ENCODE results near the gene ZNF791. TPM values are rescaled to one million over a fixed set of nuclear protein-coding genes. Genes with fewer than 3 reads are reported as not detected.

Gene ZNF791
- total and polyA plus RNA-seq, 10 donors, result 6.8 to 64.9 (median 30.9) TPM

DNA sequence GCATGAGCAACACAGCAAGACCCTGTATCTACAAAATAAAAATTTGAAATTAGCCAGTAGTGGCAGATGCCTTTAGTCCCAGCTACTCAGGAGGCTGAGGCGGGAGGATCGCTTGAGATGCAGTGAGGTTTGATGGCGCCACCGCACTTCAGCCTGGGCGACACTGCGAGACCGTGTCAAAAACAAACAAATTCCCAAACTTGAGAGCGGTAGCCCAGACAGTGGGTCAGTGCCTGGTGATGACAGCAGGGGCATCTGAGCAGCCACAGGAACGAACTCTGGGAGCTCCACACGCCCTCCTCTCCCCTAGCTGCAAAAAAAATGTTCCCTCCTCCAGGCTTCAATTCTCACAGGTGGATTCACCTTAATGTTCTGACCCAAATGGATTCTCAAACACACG, 14.2 kb upstream of the ZNF791 start:
- Histone ChIP-seq H3K27ac (no peak overlapping the region), H3K36me3 (peaks cover 0 to 93% (median 28%) of the 10 kb centered on the region in 6 donors), H3K27me3 (replicated peaks in 1 of 7) (no peaks in the 10 kb centered on the region), H3K4me3 (no peak overlapping the region), H3K9me3 (no peaks in the 10 kb centered on the region), H3K4me1 (no peaks in the 10 kb centered on the region)
- intact Hi-C loops (cut with DNase I; ENCODE audit: low total_unique reads), result no loop called here
- TF ChIP-seq, protein P1, sequence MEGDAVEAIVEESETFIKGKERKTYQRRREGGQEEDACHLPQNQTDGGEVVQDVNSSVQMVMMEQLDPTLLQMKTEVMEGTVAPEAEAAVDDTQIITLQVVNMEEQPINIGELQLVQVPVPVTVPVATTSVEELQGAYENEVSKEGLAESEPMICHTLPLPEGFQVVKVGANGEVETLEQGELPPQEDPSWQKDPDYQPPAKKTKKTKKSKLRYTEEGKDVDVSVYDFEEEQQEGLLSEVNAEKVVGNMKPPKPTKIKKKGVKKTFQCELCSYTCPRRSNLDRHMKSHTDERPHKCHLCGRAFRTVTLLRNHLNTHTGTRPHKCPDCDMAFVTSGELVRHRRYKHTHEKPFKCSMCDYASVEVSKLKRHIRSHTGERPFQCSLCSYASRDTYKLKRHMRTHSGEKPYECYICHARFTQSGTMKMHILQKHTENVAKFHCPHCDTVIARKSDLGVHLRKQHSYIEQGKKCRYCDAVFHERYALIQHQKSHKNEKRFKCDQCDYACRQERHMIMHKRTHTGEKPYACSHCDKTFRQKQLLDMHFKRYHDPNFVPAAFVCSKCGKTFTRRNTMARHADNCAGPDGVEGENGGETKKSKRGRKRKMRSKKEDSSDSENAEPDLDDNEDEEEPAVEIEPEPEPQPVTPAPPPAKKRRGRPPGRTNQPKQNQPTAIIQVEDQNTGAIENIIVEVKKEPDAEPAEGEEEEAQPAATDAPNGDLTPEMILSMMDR (IDR thresholded peaks at IDR 0.05 in 8 of 11, conservative IDR thresholded peaks at IDR 0.05 in 3 of 11), result no peak
- TF ChIP-seq POLR2AphosphoS5 (IDR thresholded peaks at IDR 0.05), result peak in 1 of 3 donors; percentile 2
- WGBS, 5 donors, result 91 to 96% (median 96%) methylated on average over 8 to 11 of the region's 11 CpGs
- peak; percentile 27 for DNase-seq

GRCh38 chr19:12596927-12597548, 13.7 kb upstream of the ZNF791 start:
- TF ChIP-seq, protein P1 (IDR thresholded peaks at IDR 0.05 in 8 of 11, conservative IDR thresholded peaks at IDR 0.05 in 3 of 11), result no peak
- peak in 1 of 3 donors; percentile 27 for TF ChIP-seq POLR2AphosphoS5 (IDR thresholded peaks at IDR 0.05)
- no peak for TF ChIP-seq POLR2A (IDR thresholded peaks at IDR 0.05)
- Histone ChIP-seq H3K4me3 (no peak overlapping the region), H3K4me1 (no peaks in the 10 kb centered on the region), H3K9me3 (no peaks in the 10 kb centered on the region), H3K27ac (no peak overlapping the region), H3K27me3 (replicated peaks in 1 of 7) (no peaks in the 10 kb centered on the region), H3K36me3 (peaks cover 0 to 91% (median 28%) of the 10 kb centered on the region in 6 donors)
- intact Hi-C loops (cut with DNase I; ENCODE audit: low total_unique reads), result no loop called here
- peak; percentile 59 for DNase-seq
- 84 to 95% (median 90%) methylated on average over 28 to 38 of the region's 38 CpGs for WGBS, 5 donors

DNA sequence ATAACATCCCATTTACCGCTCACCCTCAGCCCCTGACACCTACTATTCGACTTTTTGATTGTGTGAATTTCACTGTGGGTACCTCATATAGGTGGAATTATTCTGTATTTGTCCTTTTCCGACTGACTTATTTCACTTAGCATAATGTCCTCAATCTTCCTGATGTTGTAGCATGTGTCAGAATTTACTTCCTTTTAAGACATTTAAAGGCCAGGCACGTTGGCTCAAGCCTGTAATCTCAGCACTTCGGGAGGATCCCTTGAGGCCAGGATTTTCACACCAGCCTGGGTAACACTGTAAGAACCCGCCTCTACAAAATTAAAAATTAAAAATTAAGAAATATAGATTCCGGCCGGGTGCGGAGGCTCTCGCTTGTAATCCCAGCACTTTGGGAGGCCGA, 13.1 kb upstream of the ZNF791 start:
- Histone ChIP-seq H3K27me3 (replicated peaks in 1 of 7) (no peaks in the 10 kb centered on the region), H3K36me3 (peaks cover 0 to 93% (median 31%) of the 10 kb centered on the region in 6 donors), H3K9me3 (no peaks in the 10 kb centered on the region), H3K27ac (no peak overlapping the region), H3K4me1 (no peaks in the 10 kb centered on the region), H3K4me3 (no peak overlapping the region)
- WGBS, 5 donors, result 87 to 92% (median 89%) methylated on average over 11 of the region's 11 CpGs
- DNase-seq, result no peak
- intact Hi-C loops (cut with DNase I; ENCODE audit: low total_unique reads), result no loop called here
- no peak for TF ChIP-seq POLR2A (IDR thresholded peaks at IDR 0.05)
- no peak for TF ChIP-seq POLR2AphosphoS5 (IDR thresholded peaks at IDR 0.05)
- TF ChIP-seq, protein P1 (IDR thresholded peaks at IDR 0.05 in 8 of 11, conservative IDR thresholded peaks at IDR 0.05 in 3 of 11), result no peak

- no peak overlapping the region for H3K27ac ChIP-seq
- no peaks in the 10 kb centered on the region for H3K27me3 ChIP-seq (replicated peaks in 1 of 7)
- H3K4me3 ChIP-seq, result no peak overlapping the region
- TF ChIP-seq, protein P1 (IDR thresholded peaks at IDR 0.05 in 8 of 11, conservative IDR thresholded peaks at IDR 0.05 in 3 of 11), result no peak
- TF ChIP-seq POLR2AphosphoS5 (IDR thresholded peaks at IDR 0.05) (no peak), POLR2A (IDR thresholded peaks at IDR 0.05) (no peak)
- no peaks in the 10 kb centered on the region for H3K9me3 ChIP-seq
- DNase-seq, result no peak
- intact Hi-C loops (cut with DNase I; ENCODE audit: low total_unique reads), result no loop called here
- H3K4me1 ChIP-seq, result peaks cover 0 to 37% (median 14%) of the 10 kb centered on the region in 6 donors
- WGBS, 5 donors, result 84 to 100% (median 89%) methylated on average over 1 of the region's 1 CpG
- peaks cover 0 to 97% (median 31%) of the 10 kb centered on the region in 6 donors for H3K36me3 ChIP-seq
These were observed 7.0 kb upstream of the ZNF791 start for GRCh38 chr19:12603714-12604113.
